Gastroesophageal sphincter (tissue), 3 donors: ENCODE results near the gene SULT1A3.
"Not testable (repeated sequence)": the region's sequence is repeated elsewhere in the genome, so short reads cannot be mapped to it uniquely, and the experiment has no call there.

Experiments
- POLR2A ChIP-seq, 2 donors: fragments of 450-650 bp; IDR thresholded peaks; one replicate each; pipeline ENCODE4 v1.6.1; 2017; ENCODE audit warnings: antibody characterized with exemption in 2 of 2, mild to moderate bottlenecking in 2 of 2, moderate library complexity in 1 of 2
- POLR2AphosphoS5 ChIP-seq: sonication (generic); formaldehyde crosslinking; IDR thresholded peaks from one replicate; pipeline ENCODE4 v1.6.1; 2017; ENCODE audit warnings: antibody characterized with exemption
- TF ChIP-seq, protein P1 (sequence below), 4 experiments: fragments of 200-600 bp in 2 of 4; fragments of 450-650 bp in 2 of 4; sonication (generic) in 1 of 4; IDR thresholded peaks; one replicate each; pipeline ENCODE4 v1.5.1; 2017 to 2019; ENCODE audit warnings: antibody characterized with exemption in 4 of 4, mild to moderate bottlenecking in 2 of 4, moderate library complexity in 2 of 4

DNA sequence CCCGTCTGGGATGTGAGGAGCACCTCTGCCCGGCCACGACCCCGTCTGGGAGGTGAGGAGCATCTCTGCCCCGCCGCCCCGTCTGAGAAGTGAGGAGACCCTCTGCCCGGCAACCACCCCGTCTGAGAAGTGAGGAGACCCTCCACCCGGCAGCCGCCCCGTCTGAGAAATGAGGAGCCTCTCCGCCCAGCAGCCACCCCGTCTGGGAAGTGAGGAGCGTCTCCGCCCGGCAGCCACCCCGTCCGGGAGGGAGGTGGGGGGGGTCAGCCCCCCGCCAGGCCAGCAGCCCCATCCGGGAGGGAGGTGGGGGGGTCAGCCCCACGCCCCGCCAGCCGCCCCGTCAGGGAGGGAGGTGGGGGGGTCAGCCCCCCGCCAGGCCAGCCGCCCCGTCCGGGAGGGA lies 30.3 kb upstream of the SULT1A3 start:
- TF ChIP-seq, protein P1, sequence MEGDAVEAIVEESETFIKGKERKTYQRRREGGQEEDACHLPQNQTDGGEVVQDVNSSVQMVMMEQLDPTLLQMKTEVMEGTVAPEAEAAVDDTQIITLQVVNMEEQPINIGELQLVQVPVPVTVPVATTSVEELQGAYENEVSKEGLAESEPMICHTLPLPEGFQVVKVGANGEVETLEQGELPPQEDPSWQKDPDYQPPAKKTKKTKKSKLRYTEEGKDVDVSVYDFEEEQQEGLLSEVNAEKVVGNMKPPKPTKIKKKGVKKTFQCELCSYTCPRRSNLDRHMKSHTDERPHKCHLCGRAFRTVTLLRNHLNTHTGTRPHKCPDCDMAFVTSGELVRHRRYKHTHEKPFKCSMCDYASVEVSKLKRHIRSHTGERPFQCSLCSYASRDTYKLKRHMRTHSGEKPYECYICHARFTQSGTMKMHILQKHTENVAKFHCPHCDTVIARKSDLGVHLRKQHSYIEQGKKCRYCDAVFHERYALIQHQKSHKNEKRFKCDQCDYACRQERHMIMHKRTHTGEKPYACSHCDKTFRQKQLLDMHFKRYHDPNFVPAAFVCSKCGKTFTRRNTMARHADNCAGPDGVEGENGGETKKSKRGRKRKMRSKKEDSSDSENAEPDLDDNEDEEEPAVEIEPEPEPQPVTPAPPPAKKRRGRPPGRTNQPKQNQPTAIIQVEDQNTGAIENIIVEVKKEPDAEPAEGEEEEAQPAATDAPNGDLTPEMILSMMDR (IDR thresholded peaks at IDR 0.05), result not testable (repeated sequence)
- not testable (repeated sequence) for TF ChIP-seq POLR2A (IDR thresholded peaks at IDR 0.05); POLR2AphosphoS5
